Panc1 (cell line): ENCODE measurements around the gene PSMB5. TPM values are rescaled to one million over a fixed set of nuclear protein-coding genes. Genes with fewer than 3 reads are reported as not detected.

Experiments
- ATAC-seq: fragments of 200-7000 bp; cut with Tn5 transposase; 2 replicates; pipeline ENCODE4 v1.9.1; 2020; ENCODE audit warnings: mild to moderate bottlenecking, moderate library complexity
- BruUV-seq: library from RNA; stranded (reverse); fragments of 400-500 nt; replicated peaks from 2 replicates; lab custom pipeline; 2021; lab: Mats Ljungman, UMichigan
- CTCF ChIA-PET: fragments of 300-600 bp; sonication (Branson Sonifier 250); formaldehyde crosslinking; loops from one replicate; lab custom pipeline; 2022; ENCODE audit warnings: antibody characterized with exemption; lab: Charles Lee
- POLR2A ChIA-PET: fragments of 300-600 bp; sonication (Branson Sonifier 250); formaldehyde crosslinking; loops from one replicate; lab custom pipeline; 2022; ENCODE audit warnings: antibody characterized with exemption; lab: Charles Lee
- DNase-seq: peaks from one replicate; pipeline ENCODE4 v3.0.0-alpha.2; 2010; ENCODE audit warnings: low read depth, low spot score
- H3K27ac ChIP-seq: 2 replicates; pipeline ENCODE4 v1.5.1; 2011; ENCODE audit warnings: mild to moderate bottlenecking, low read length, inconsistent platforms
- H3K27me3 ChIP-seq: fragments of 200-500 bp; sonication (Bioruptor generic); 2 replicates; pipeline ENCODE4 v1.6.0; 2014; ENCODE audit warnings: low read length, inconsistent platforms; ENCODE audit not compliant: control insufficient read depth, insufficient read depth
- H3K36me3 ChIP-seq: fragments of 200-500 bp; sonication (Bioruptor generic); 2 replicates; pipeline ENCODE4 v1.5.1; 2014; ENCODE audit warnings: inconsistent platforms, mild to moderate bottlenecking, low read length, moderate library complexity; ENCODE audit not compliant: control insufficient read depth, insufficient read depth
- H3K4me1 ChIP-seq: 2 replicates; pipeline ENCODE4 v1.5.1; 2011; ENCODE audit warnings: inconsistent platforms, mild to moderate bottlenecking, low read length, moderate library complexity; ENCODE audit not compliant: control insufficient read depth, insufficient read depth
- H3K4me3 ChIP-seq, 2 experiments: 2 replicates each; pipeline ENCODE4 v1.5.1; 2011 to 2012; ENCODE audit warnings: low read depth in 2 of 2, low read length in 2 of 2, mild to moderate bottlenecking in 2 of 2, inconsistent platforms in 1 of 2, moderate library complexity in 1 of 2
- H3K9me3 ChIP-seq: fragments of 200-500 bp; sonication (Bioruptor generic); 2 replicates; pipeline ENCODE4 v1.5.1; 2014; ENCODE audit warnings: low read depth, mild to moderate bottlenecking, inconsistent platforms, low read length, moderate library complexity; ENCODE audit not compliant: control insufficient read depth, insufficient read depth
- POLR2AphosphoS5 ChIP-seq: IDR thresholded peaks from 2 replicates; pipeline ENCODE4 v1.6.1; 2012; ENCODE audit warnings: mild to moderate bottlenecking, low read depth, low read length, moderate library complexity
- SIN3A ChIP-seq: IDR thresholded peaks from 2 replicates; pipeline ENCODE4 v1.6.1; 2012; ENCODE audit warnings: low read depth, mild to moderate bottlenecking, low read length, moderate library complexity, borderline replicate concordance; ENCODE audit not compliant: insufficient read depth
- TCF7L2 ChIP-seq: IDR thresholded peaks from 2 replicates; pipeline ENCODE4 v1.6.1; 2011; ENCODE audit warnings: mild to moderate bottlenecking, low read depth, low read length, inconsistent platforms
- in situ Hi-C: cut with HindIII; loops from 2 replicates; pipeline ENCODE4 v1.10.0; 2016; ENCODE audit warnings: low sequenced_read_pairs, low pct_unique_long_range_greater_than_20kb
- intact Hi-C: fragments of 100-400 bp; cut with micrococcal nuclease; formaldehyde crosslinking; loops from one replicate; pipeline ENCODE4 v1.10.0; 2022; ENCODE audit not compliant: unreplicated experiment
- total RNA-seq: library from RNA; stranded (reverse); gene quantifications from one replicate; pipeline ENCODE4 v1.2.1, GENCODE V29; 2021; ENCODE audit not compliant: unreplicated experiment
- TF ChIP-seq, protein P1 (sequence below): fragments of 450-650 bp; IDR thresholded peaks from 2 replicates; pipeline ENCODE4 v1.5.1; 2017; ENCODE audit warnings: mild to moderate bottlenecking
- TF ChIP-seq, protein P2 (sequence below), 2 experiments: IDR thresholded peaks; 2 replicates each; pipeline ENCODE4 v1.6.1; 2011 to 2012; ENCODE audit warnings: low read depth in 2 of 2, control low read depth in 1 of 2, low read length in 1 of 2, mild to moderate bottlenecking in 1 of 2, moderate library complexity in 1 of 2; ENCODE audit not compliant: insufficient read depth in 1 of 2

The PSMB5 gene
- total RNA-seq, 1 experiment from 2014 or later, result 149 TPM

DNA sequence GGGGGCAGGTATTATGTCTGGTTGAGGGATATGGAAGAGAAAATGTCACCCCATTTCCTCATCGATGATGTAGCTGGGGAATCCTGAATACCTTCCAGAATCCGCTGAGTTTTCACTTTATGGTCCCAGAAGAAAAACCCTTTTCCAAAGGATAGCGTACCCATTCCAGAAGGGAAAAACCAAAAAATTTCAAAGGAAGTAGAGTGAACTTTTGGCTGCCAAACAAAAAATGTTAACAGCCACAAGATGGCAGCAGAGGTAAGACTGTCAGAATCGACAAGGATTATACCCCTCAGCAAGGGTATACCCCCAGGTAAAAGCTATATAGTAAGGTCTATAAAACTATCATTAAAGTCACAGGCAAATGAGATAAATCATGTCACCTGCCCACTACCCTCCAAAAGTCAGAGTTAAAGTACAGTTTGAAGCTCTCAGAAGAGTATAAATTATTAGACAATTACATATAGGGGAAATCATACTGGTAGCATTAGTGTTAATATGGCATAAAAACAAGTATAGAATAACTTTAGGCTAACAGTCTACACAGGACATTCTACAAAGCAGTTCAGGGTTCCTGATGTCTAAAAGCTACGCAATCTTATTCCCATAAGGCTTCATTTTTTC is 42.2 kb upstream of the PSMB5 start:
- Histone ChIP-seq H3K4me1 (peaks cover 17% of the 10 kb centered on the region), H3K9me3 (no peaks in the 10 kb centered on the region), H3K27me3 (no peaks in the 10 kb centered on the region), H3K27ac (no peak overlapping the region), H3K36me3 (peaks cover 44% of the 10 kb centered on the region), H3K4me3 (no peak overlapping the region)
- in situ Hi-C loops, result no loop called here
- no TSS peak for BruUV-seq
- no peak for DNase-seq
- ATAC-seq, result no peak
- TF ChIP-seq, protein P1, sequence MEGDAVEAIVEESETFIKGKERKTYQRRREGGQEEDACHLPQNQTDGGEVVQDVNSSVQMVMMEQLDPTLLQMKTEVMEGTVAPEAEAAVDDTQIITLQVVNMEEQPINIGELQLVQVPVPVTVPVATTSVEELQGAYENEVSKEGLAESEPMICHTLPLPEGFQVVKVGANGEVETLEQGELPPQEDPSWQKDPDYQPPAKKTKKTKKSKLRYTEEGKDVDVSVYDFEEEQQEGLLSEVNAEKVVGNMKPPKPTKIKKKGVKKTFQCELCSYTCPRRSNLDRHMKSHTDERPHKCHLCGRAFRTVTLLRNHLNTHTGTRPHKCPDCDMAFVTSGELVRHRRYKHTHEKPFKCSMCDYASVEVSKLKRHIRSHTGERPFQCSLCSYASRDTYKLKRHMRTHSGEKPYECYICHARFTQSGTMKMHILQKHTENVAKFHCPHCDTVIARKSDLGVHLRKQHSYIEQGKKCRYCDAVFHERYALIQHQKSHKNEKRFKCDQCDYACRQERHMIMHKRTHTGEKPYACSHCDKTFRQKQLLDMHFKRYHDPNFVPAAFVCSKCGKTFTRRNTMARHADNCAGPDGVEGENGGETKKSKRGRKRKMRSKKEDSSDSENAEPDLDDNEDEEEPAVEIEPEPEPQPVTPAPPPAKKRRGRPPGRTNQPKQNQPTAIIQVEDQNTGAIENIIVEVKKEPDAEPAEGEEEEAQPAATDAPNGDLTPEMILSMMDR, result peak; percentile 71
- no peak for TF ChIP-seq POLR2AphosphoS5
- intact Hi-C loops, result no loop called here
- ChIA-PET CTCF (interaction anchor here (0.5 to 2.6 kb wide), 5 partner anchors 8 to 432 kb away, joined by 3 to 10 read pairs (median 4); partner anchors contain the start of genes ACIN1 and C14orf119), POLR2A (no interaction called here)

DNA sequence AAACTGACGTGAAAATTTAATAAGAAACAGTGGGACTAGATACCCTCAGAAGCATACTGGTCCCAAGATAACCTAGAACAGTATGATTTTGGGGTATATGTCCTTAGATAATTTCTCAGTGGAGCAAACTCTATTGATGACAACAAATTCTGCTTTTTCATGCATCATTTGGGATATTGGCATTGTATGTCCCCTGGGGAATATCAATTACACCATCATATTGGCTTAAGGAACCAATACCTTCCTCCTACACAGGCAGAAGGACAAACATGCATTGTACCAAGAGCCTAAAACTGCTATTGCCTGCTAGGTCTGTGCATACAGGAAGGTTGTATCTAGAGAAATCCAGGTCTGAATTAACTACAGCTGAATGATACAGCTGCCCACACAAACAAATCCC is 40.2 kb upstream of the PSMB5 start:
- intact Hi-C loops, result no loop called here
- Histone ChIP-seq H3K27ac (no peak overlapping the region), H3K27me3 (no peaks in the 10 kb centered on the region), H3K9me3 (no peaks in the 10 kb centered on the region), H3K4me3 (no peak overlapping the region), H3K36me3 (peaks cover 35% of the 10 kb centered on the region), H3K4me1 (peaks cover 21% of the 10 kb centered on the region)
- ChIA-PET POLR2A (no interaction called here), CTCF (interaction anchor here (0.7 kb wide), 1 partner anchor 824 kb away, joined by 7 read pairs; no protein-coding TSS in a partner anchor)
- in situ Hi-C loops, result no loop called here
- TF ChIP-seq, protein P1, result no peak
- no peak for TF ChIP-seq POLR2AphosphoS5
- ATAC-seq, result no peak
- DNase-seq, result no peak
- no TSS peak for BruUV-seq

DNA sequence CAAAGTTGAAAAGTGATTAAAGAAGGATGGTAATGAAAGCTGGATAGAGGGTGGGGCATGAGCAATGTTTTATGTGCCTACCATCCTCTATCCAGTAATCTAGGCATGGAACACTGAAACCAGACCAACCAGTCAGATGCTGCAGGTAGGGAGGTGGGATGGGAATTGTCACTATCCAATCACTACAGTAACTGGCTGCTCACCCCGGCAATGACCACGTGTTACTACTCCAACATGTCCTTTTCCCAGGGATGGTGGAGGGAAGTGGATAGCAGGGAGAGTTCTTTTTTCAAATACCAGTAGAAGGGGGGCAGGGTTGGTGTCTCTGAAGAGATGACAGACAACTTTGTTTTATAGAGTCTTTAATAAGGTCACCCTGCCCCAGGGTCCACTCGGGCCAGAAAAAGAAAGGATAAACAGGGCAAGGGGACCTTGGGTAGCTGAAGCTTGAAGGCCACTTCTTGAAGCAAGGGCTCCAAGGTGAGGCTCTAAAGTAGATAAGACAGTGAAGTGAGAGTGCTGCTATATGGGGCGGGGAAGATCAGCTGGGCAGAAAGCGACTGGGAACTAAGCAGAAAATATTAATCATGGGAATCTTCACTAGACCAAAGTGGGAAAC is 37.3 kb upstream of the PSMB5 start:
- no TSS peak for BruUV-seq
- peak overlapping the region; percentile 96 for H3K27ac ChIP-seq
- ATAC-seq (peak; percentile 14; the same call in 1 of the 2 replicates), DNase-seq (no peak)
- TF ChIP-seq, protein P1, result no peak
- no peak for TF ChIP-seq POLR2AphosphoS5
- TF ChIP-seq TCF7L2, result no peak
- no peak for TF ChIP-seq SIN3A
- TF ChIP-seq, protein P2, sequence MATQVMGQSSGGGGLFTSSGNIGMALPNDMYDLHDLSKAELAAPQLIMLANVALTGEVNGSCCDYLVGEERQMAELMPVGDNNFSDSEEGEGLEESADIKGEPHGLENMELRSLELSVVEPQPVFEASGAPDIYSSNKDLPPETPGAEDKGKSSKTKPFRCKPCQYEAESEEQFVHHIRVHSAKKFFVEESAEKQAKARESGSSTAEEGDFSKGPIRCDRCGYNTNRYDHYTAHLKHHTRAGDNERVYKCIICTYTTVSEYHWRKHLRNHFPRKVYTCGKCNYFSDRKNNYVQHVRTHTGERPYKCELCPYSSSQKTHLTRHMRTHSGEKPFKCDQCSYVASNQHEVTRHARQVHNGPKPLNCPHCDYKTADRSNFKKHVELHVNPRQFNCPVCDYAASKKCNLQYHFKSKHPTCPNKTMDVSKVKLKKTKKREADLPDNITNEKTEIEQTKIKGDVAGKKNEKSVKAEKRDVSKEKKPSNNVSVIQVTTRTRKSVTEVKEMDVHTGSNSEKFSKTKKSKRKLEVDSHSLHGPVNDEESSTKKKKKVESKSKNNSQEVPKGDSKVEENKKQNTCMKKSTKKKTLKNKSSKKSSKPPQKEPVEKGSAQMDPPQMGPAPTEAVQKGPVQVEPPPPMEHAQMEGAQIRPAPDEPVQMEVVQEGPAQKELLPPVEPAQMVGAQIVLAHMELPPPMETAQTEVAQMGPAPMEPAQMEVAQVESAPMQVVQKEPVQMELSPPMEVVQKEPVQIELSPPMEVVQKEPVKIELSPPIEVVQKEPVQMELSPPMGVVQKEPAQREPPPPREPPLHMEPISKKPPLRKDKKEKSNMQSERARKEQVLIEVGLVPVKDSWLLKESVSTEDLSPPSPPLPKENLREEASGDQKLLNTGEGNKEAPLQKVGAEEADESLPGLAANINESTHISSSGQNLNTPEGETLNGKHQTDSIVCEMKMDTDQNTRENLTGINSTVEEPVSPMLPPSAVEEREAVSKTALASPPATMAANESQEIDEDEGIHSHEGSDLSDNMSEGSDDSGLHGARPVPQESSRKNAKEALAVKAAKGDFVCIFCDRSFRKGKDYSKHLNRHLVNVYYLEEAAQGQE (IDR thresholded peaks at IDR 0.05; ENCODE audit: insufficient read depth in 1 of 2, low read depth in 2 of 2, low read length in 1 of 2), result no peak
- in situ Hi-C loops (no loop called here), intact Hi-C loops (no loop called here)
- H3K9me3 ChIP-seq, result no peaks in the 10 kb centered on the region
- ChIA-PET CTCF (interaction anchor here (0.7 kb wide), 1 partner anchor 22 kb away, joined by 4 read pairs; no protein-coding TSS in a partner anchor), POLR2A (no interaction called here)
- peaks cover 26% of the 10 kb centered on the region for H3K36me3 ChIP-seq
- no peaks in the 10 kb centered on the region for H3K27me3 ChIP-seq
- H3K4me1 ChIP-seq, result peaks cover 16% of the 10 kb centered on the region
- peak overlapping the region in 1 of 2 experiments; percentile 95; a peak in 2 of 4 replicates for H3K4me3 ChIP-seq
